HCT116 (cell line): ENCODE measurements around the gene IGSF23.

Experiments
- CBX3 ChIP-seq: IDR thresholded peaks from 2 replicates; pipeline ENCODE4 v1.6.1; 2012; ENCODE audit warnings: low read depth
- CTCF ChIP-seq, 3 experiments: fragments of 200-600 bp in 1 of 3; sonication (generic) in 1 of 3; IDR thresholded peaks in 2 of 3; conservative IDR thresholded peaks in 1 of 3; 2 replicates each; pipeline ENCODE4 v1.5.1; 2012 to 2017; ENCODE audit warnings: low read depth in 2 of 3, low read length in 2 of 3, antibody characterized with exemption in 1 of 3, borderline replicate concordance in 1 of 3, control low read depth in 1 of 3, mild to moderate bottlenecking in 1 of 3, mixed read lengths in 1 of 3, mixed run types in 1 of 3, moderate library complexity in 1 of 3; ENCODE audit not compliant: insufficient read depth in 1 of 3
- FOSL1 ChIP-seq: IDR thresholded peaks from 2 replicates; pipeline ENCODE4 v1.6.1; 2012; ENCODE audit warnings: low read depth
- MAX ChIP-seq: IDR thresholded peaks from 2 replicates; pipeline ENCODE4 v1.6.1; 2012
- SRF ChIP-seq: IDR thresholded peaks from 2 replicates; pipeline ENCODE4 v1.6.1; 2012; ENCODE audit warnings: low read depth

GRCh38 chr19:44637390-44637764 lies 24.0 kb downstream of the IGSF23 start:
- no peak for TF ChIP-seq CTCF (IDR thresholded peaks at IDR 0.05 in 2 of 3, conservative IDR thresholded peaks at IDR 0.05 in 1 of 3; ENCODE audit: borderline replicate concordance in 1 of 3, insufficient read depth in 1 of 3, low read depth in 2 of 3, low read length in 2 of 3)
- TF ChIP-seq SRF, result no peak
- no peak for TF ChIP-seq MAX
- TF ChIP-seq FOSL1, result no peak
- no peak for TF ChIP-seq CBX3
